ENCODE results near the gene ALG12. TPM values are rescaled to one million over a fixed set of nuclear protein-coding genes. Genes with fewer than 3 reads are reported as not detected.

The ALG12 gene
- total and polyA plus RNA-seq, 2 of the 13 experiments (the other 11 are each of a cell fraction or from before 2014, with no cell fraction given): 7.8 to 15.8 TPM

DNA sequence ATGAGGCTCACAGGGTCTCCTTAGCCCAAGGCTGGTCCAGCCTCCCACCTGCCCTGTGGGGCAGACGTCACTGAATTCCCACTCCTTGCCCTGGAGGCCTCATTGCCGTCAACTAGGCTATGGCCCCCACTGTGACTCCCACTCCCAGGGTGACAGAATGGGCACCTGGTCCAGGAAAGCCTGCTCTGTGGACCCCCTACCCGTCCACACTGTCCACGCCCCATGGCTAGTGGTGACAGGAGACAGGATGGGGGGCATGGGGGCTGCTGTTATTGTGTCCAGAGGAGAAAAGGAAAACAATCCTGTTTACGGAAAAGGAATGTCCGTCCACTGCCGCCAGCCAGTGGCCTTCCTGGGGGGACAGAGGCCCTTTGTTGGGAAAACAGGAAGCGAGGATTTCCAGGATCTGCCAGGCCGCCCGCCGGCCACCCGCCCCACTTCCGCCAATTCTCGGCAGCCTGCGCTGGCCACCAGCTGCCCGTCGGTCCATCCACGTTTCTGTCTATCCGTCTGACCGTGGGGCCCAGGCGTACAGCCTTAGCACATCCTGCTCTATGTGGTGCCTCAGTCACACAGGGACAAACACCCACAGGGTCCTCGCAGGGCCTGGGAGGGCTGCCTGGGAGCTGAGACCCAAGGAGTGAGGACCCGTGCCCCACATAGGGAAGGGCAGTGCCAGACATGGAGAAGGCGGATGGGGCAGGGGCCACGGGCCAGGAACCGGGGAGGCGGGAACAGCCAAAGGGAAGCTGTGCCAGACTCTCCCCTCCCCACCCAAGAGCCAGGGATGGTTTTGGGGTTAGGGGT, 19.7 kb upstream of the ALG12 start (continued):
- TF ChIP-seq, protein P1, sequence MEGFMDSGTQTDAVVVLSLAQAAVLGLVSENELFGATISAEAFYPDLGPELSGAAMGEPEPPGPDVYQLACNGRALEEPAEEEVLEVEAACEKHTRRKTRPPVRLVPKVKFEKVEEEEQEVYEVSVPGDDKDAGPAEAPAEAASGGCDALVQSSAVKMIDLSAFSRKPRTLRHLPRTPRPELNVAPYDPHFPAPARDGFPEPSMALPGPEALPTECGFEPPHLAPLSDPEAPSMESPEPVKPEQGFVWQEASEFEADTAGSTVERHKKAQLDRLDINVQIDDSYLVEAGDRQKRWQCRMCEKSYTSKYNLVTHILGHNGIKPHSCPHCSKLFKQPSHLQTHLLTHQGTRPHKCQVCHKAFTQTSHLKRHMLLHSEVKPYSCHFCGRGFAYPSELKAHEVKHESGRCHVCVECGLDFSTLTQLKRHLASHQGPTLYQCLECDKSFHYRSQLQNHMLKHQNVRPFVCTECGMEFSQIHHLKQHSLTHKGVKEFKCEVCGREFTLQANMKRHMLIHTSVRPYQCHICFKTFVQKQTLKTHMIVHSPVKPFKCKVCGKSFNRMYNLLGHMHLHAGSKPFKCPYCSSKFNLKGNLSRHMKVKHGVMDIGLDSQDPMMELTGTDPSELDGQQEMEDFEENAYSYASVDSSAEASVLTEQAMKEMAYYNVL (CRISPR knock-in tag; IDR thresholded peaks at IDR 0.05; ENCODE audit: borderline replicate concordance): peak; percentile 74; the same call in 1 of the 2 replicates
- TF ChIP-seq ZNF563 (CRISPR knock-in tag; IDR thresholded peaks at IDR 0.05) (peak; percentile 65; the same call in 1 of the 2 replicates), ZNF441 (CRISPR knock-in tag; IDR thresholded peaks at IDR 0.05; ENCODE audit: borderline replicate concordance) (peak; percentile 86; the same call in 1 of the 2 replicates), IRF2 (CRISPR knock-in tag; IDR thresholded peaks at IDR 0.05) (peak; percentile 57), ZNF547 (CRISPR knock-in tag; IDR thresholded peaks at IDR 0.05) (no peak), ZNF205 (CRISPR knock-in tag; IDR thresholded peaks at IDR 0.05) (peak; percentile 15; the same call in 1 of the 2 replicates), ZSCAN22 (CRISPR knock-in tag; IDR thresholded peaks at IDR 0.05) (no peak), RORA (CRISPR knock-in tag; IDR thresholded peaks at IDR 0.05) (no peak), ZNF354B (CRISPR knock-in tag; IDR thresholded peaks at IDR 0.05) (no peak), GATAD2A (CRISPR knock-in tag; IDR thresholded peaks at IDR 0.05) (peak; percentile 70; the same call in 1 of the 2 replicates), KDM4B (CRISPR knock-in tag; IDR thresholded peaks at IDR 0.05) (no peak), TBP (CRISPR knock-in tag; IDR thresholded peaks at IDR 0.05) (no peak), ZNF614 (CRISPR knock-in tag; IDR thresholded peaks at IDR 0.05; ENCODE audit: borderline replicate concordance) (no peak), SOX13 (IDR thresholded peaks at IDR 0.05) (no peak), SOX13 (CRISPR knock-in tag; conservative IDR thresholded peaks at IDR 0.05 in 1 of 2, IDR thresholded peaks at IDR 0.05 in 1 of 2) (peak in 1 of 2 experiments; percentile 87; a peak in 2 of 4 replicates), ZNF546 (CRISPR knock-in tag; conservative IDR thresholded peaks at IDR 0.05) (no peak), HMGA1 (CRISPR knock-in tag; conservative IDR thresholded peaks at IDR 0.05) (no peak), JARID2 (CRISPR knock-in tag; IDR thresholded peaks at IDR 0.05; ENCODE audit: insufficient replicate concordance) (no peak), RAD51 (IDR thresholded peaks at IDR 0.05; ENCODE audit: borderline replicate concordance) (no peak), CBX5 (CRISPR knock-in tag; IDR thresholded peaks at IDR 0.05; ENCODE audit: borderline replicate concordance) (peak; percentile 62; the same call in 1 of the 2 replicates), HES4 (CRISPR knock-in tag; IDR thresholded peaks at IDR 0.05; ENCODE audit: borderline replicate concordance) (no peak), SNAI1 (CRISPR knock-in tag; IDR thresholded peaks at IDR 0.05; ENCODE audit: borderline replicate concordance) (0 out of 2 replicates have a peak, but pooled peaks have one; percentile 20), TEAD3 (CRISPR knock-in tag; optimal IDR thresholded peaks at IDR 0.05; ENCODE audit: borderline replicate concordance) (peak; percentile 57), NFIC (IDR thresholded peaks at IDR 0.05; ENCODE audit: low read length) (0 out of 2 replicates have a peak, but pooled peaks have one; percentile 30)
- TF ChIP-seq, protein P2, sequence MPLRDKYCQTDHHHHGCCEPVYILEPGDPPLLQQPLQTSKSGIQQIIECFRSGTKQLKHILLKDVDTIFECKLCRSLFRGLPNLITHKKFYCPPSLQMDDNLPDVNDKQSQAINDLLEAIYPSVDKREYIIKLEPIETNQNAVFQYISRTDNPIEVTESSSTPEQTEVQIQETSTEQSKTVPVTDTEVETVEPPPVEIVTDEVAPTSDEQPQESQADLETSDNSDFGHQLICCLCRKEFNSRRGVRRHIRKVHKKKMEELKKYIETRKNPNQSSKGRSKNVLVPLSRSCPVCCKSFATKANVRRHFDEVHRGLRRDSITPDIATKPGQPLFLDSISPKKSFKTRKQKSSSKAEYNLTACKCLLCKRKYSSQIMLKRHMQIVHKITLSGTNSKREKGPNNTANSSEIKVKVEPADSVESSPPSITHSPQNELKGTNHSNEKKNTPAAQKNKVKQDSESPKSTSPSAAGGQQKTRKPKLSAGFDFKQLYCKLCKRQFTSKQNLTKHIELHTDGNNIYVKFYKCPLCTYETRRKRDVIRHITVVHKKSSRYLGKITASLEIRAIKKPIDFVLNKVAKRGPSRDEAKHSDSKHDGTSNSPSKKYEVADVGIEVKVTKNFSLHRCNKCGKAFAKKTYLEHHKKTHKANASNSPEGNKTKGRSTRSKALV (CRISPR knock-in tag; IDR thresholded peaks at IDR 0.05): no peak
- TF ChIP-seq, protein P3, sequence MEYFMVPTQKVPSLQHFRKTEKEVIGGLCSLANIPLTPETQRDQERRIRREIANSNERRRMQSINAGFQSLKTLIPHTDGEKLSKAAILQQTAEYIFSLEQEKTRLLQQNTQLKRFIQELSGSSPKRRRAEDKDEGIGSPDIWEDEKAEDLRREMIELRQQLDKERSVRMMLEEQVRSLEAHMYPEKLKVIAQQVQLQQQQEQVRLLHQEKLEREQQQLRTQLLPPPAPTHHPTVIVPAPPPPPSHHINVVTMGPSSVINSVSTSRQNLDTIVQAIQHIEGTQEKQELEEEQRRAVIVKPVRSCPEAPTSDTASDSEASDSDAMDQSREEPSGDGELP (IDR thresholded peaks at IDR 0.05; ENCODE audit: borderline replicate concordance, low read depth): peak; percentile 83
